OCI-LY1 (cell line): ENCODE measurements around the gene DHX32.

Source experiments
- H2AFZ ChIP-seq: fragments of 200-600 bp; sonication (generic), shearing (Covaris generic); 2 replicates; pipeline ENCODE4 v1.6.0; 2014; ENCODE audit warnings: antibody characterized with exemption, mild to moderate bottlenecking, low read length
- H3F3A ChIP-seq: fragments of 200-600 bp; sonication (generic), shearing (Covaris generic); 2 replicates; pipeline ENCODE4 v1.6.0; 2014; ENCODE audit warnings: mild to moderate bottlenecking, antibody characterized with exemption, low read length, moderate library complexity; ENCODE audit not compliant: insufficient read depth
- H3K27ac ChIP-seq: fragments of 200-600 bp; sonication (generic); 2 replicates; pipeline ENCODE4 v1.5.1; 2014; ENCODE audit warnings: low read length, mixed run types, mild to moderate bottlenecking, low read depth; ENCODE audit not compliant: poor library complexity, severe bottlenecking
- H3K27me3 ChIP-seq: fragments of 200-600 bp; sonication (generic); 2 replicates; pipeline ENCODE4 v1.6.0; 2014; ENCODE audit warnings: antibody characterized with exemption, mild to moderate bottlenecking, low read length, moderate library complexity; ENCODE audit not compliant: insufficient read depth
- H3K36me3 ChIP-seq: fragments of 200-600 bp; sonication (generic); 2 replicates; pipeline ENCODE4 v1.6.1; 2014; ENCODE audit warnings: mild to moderate bottlenecking, antibody characterized with exemption, low read length, moderate library complexity, mixed read lengths; ENCODE audit not compliant: insufficient read depth
- H3K4me1 ChIP-seq: fragments of 200-600 bp; sonication (generic); 2 replicates; pipeline ENCODE4 v1.5.1; 2014; ENCODE audit warnings: mild to moderate bottlenecking, low read length, moderate library complexity; ENCODE audit not compliant: insufficient read depth, severe bottlenecking
- H3K4me2 ChIP-seq: fragments of 200-600 bp; sonication (generic), shearing (Covaris generic); 2 replicates; pipeline ENCODE4 v1.6.1; 2014; ENCODE audit warnings: low read length
- H3K4me3 ChIP-seq: fragments of 200-600 bp; sonication (generic); 2 replicates; pipeline ENCODE4 v1.5.1; 2014; ENCODE audit warnings: low read length, low read depth, mild to moderate bottlenecking, mixed read lengths; ENCODE audit not compliant: poor library complexity, severe bottlenecking
- H3K79me2 ChIP-seq: fragments of 200-600 bp; shearing (Covaris generic); 2 replicates; pipeline ENCODE4 v1.6.1; 2016; ENCODE audit warnings: mixed run types, low read length, mixed read lengths; ENCODE audit not compliant: insufficient read depth
- H3K9ac ChIP-seq: fragments of 200-600 bp; sonication (generic), shearing (Covaris generic); 2 replicates; pipeline ENCODE4 v1.6.1; 2014; ENCODE audit warnings: mild to moderate bottlenecking, low read length, mixed read lengths
- H3K9me2 ChIP-seq: fragments of 200-600 bp; sonication (generic), shearing (Covaris generic); 2 replicates; pipeline ENCODE4 v1.6.1; 2014; ENCODE audit warnings: low read depth, mild to moderate bottlenecking, low read length, mixed read lengths
- H3K9me3 ChIP-seq: fragments of 200-600 bp; shearing (Covaris generic); 2 replicates; pipeline ENCODE4 v1.6.1; 2014; ENCODE audit warnings: low read length, mixed read lengths
- H4K20me1 ChIP-seq: fragments of 200-600 bp; sonication (generic), shearing (Covaris generic); 2 replicates; pipeline ENCODE4 v1.6.0; 2016; ENCODE audit warnings: mild to moderate bottlenecking, low read length; ENCODE audit not compliant: insufficient read depth
- EZH2 ChIP-seq: fragments of 200-600 bp; sonication (generic), shearing (Covaris generic); IDR thresholded peaks from 2 replicates; pipeline ENCODE4 v1.8.0; 2017; ENCODE audit warnings: borderline replicate concordance, mixed run types, mild to moderate bottlenecking, antibody characterized with exemption, low read length, moderate library complexity, mixed read lengths
- TF ChIP-seq, protein P1 (sequence below): fragments of 200-600 bp; sonication (generic), shearing (Covaris generic); IDR thresholded peaks from 2 replicates; pipeline ENCODE4 v1.5.1; 2017; ENCODE audit warnings: mild to moderate bottlenecking, antibody characterized with exemption, low read length, moderate library complexity, mixed read lengths

DHX32 gene

DNA sequence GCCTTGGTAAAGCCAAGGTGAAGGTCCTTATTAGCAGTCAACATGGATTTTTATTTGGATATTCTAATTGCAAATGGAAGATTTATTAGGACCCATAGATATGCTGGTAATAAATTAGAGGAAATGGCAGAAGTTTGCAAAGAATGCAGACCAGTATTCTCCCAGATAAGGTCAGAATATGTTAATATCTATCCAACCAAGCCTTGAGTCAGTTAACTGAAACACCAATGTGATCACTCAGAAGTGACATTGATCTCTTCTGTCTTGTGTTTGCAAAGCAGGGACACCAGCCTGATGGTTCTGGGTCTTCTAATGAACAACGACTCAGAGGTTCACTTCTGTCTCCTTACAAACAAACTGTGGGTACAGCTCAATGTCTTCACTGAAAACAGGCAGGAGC is 79.5 kb downstream of the DHX32 start:
- Histone ChIP-seq H2AFZ (no peak overlapping the region), H3K9me2 (no peaks in the 10 kb centered on the region), H3K36me3 (peaks cover 45% of the 10 kb centered on the region), H3K4me3 (no peak overlapping the region), H3K27me3 (no peaks in the 10 kb centered on the region), H3K9me3 (no peaks in the 10 kb centered on the region), H3K4me1 (no peaks in the 10 kb centered on the region), H3K9ac (no peak overlapping the region), H3K4me2 (no peak overlapping the region), H4K20me1 (no peaks in the 10 kb centered on the region), H3K27ac (no peak overlapping the region), H3F3A (no peaks in the 10 kb centered on the region), H3K79me2 (no peaks in the 10 kb centered on the region)
- TF ChIP-seq EZH2, result no peak
- TF ChIP-seq, protein P1, sequence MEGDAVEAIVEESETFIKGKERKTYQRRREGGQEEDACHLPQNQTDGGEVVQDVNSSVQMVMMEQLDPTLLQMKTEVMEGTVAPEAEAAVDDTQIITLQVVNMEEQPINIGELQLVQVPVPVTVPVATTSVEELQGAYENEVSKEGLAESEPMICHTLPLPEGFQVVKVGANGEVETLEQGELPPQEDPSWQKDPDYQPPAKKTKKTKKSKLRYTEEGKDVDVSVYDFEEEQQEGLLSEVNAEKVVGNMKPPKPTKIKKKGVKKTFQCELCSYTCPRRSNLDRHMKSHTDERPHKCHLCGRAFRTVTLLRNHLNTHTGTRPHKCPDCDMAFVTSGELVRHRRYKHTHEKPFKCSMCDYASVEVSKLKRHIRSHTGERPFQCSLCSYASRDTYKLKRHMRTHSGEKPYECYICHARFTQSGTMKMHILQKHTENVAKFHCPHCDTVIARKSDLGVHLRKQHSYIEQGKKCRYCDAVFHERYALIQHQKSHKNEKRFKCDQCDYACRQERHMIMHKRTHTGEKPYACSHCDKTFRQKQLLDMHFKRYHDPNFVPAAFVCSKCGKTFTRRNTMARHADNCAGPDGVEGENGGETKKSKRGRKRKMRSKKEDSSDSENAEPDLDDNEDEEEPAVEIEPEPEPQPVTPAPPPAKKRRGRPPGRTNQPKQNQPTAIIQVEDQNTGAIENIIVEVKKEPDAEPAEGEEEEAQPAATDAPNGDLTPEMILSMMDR, result no peak

DNA sequence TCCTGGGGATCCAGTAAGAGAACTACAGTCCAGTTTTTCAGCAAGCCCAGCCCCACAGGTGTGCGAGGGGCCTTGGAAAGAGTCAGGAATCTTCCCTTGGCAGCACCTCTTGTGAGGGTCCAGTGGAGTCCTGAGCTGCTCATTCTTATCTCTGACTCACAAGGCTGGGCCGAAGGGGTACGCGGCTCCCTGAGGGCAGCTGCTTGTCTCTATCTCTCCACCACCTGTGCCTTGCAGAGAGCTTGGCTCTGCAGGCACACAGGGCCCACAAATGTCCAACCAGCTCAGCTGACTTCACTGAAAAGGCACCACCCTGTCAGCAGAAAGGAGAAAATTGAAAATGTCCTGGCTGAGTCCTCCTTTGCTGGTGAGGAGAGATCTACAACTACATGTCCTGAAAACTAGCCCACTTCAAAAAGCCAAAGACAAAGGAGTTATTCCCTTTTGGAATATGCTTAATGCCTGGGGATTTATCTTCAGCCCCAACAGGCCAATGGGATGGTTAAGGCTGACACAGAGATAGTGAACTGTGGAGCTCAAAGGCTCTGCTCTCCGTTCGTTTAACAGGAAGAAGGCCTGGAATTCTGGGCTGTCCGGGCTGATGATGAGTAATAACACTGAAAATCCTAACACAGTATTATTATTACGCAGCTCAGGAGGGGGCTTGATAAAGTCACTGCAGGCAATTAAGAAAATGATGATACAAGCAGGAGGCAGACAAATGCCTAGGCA is 81.5 kb downstream of the DHX32 start:
- no peaks in the 10 kb centered on the region for H3K27me3 ChIP-seq
- H3K27ac ChIP-seq, result no peak overlapping the region
- H3F3A ChIP-seq, result no peaks in the 10 kb centered on the region
- no peak overlapping the region for H3K4me2 ChIP-seq
- H3K9me3 ChIP-seq, result no peaks in the 10 kb centered on the region
- no peak overlapping the region for H3K4me3 ChIP-seq
- no peak overlapping the region for H3K9ac ChIP-seq
- peaks cover 33% of the 10 kb centered on the region for H3K36me3 ChIP-seq
- H4K20me1 ChIP-seq, result no peaks in the 10 kb centered on the region
- H3K4me1 ChIP-seq, result no peaks in the 10 kb centered on the region
- no peaks in the 10 kb centered on the region for H3K9me2 ChIP-seq
- TF ChIP-seq, protein P1, result no peak
- no peak for TF ChIP-seq EZH2
- H3K79me2 ChIP-seq, result no peaks in the 10 kb centered on the region
- no peak overlapping the region for H2AFZ ChIP-seq

DNA sequence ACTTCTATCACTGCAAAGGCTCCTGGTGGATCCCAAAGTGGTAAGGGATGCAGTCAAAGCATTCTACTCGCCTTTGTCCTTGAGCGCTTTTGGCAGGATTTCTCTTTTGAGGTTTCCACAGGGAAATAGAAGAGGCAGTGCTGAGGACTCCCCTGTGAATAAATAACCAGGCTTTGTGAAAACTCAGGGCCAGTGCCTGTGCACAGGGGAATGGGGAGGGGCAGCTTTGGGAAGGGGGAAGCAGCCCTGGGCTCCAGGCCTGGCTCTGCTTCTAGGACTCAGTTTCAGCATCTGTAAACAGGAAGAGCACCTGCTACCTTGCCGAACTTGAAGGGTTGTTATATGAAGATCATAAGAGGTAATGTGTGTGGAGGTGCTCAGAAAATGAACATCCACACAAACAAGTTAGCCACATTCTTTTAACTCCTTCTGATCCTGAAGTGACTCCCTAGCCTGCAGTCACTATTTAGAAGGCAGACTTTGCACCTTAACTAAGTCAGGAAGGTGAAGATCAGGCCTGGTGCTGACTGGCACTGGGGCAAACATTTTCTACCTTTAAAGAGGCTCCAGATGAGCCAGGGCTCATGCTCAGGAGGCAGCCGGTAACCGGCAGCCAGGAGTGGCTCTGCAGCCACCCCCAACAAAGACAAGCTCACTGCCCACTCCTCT is 83.0 kb downstream of the DHX32 start:
- Histone ChIP-seq H4K20me1 (no peaks in the 10 kb centered on the region), H3K4me2 (no peak overlapping the region), H3K79me2 (no peaks in the 10 kb centered on the region), H3K27me3 (no peaks in the 10 kb centered on the region), H3F3A (no peaks in the 10 kb centered on the region), H3K4me1 (no peaks in the 10 kb centered on the region), H3K27ac (no peak overlapping the region), H3K4me3 (no peak overlapping the region), H3K36me3 (peaks cover 33% of the 10 kb centered on the region), H3K9me3 (no peaks in the 10 kb centered on the region), H3K9me2 (no peaks in the 10 kb centered on the region), H3K9ac (no peak overlapping the region), H2AFZ (no peak overlapping the region)
- TF ChIP-seq, protein P1, result no peak
- no peak for TF ChIP-seq EZH2
